TTC549 (cell line): ENCODE results near the gene ARHGAP32.
"Not testable (repeated sequence)": the region's sequence is repeated elsewhere in the genome, so short reads cannot be mapped to it uniquely, and the experiment has no call there.

Experiments used
- FAIRE-seq: peaks from 2 replicates; lab custom pipeline; 2012; peaks lifted over from hg19 to GRCh38; lab: Jason Lieb, UNC

The ARHGAP32 gene

GRCh38 chr11:129021295-129021694 lies 170.8 kb downstream of the ARHGAP32 start:
- no peak for FAIRE-seq

- no peak for FAIRE-seq
Observed at GRCh38 chr11:129018991-129019390, 173.1 kb downstream of the ARHGAP32 start.

GRCh38 chr11:129018126-129018525 lies 174.0 kb downstream of the ARHGAP32 start:
- no peak for FAIRE-seq

GRCh38 chr11:129013737-129014475 lies 178.2 kb downstream of the ARHGAP32 start:
- FAIRE-seq = no peak

GRCh38 chr11:129012880-129013279 lies 179.2 kb downstream of the ARHGAP32 start:
- FAIRE-seq = no peak

- FAIRE-seq = no peak
Observed at GRCh38 chr11:129006161-129006560, 186.0 kb downstream of the ARHGAP32 start.

- not testable (repeated sequence) for FAIRE-seq
Observed at GRCh38 chr11:128999165-128999564, 193.0 kb downstream of the ARHGAP32 start.

GRCh38 chr11:128988242-128988970 lies 203.7 kb downstream of the ARHGAP32 start:
- no peak for FAIRE-seq

GRCh38 chr11:128985880-128986279 lies 206.2 kb downstream of the ARHGAP32 start:
- FAIRE-seq = no peak

- no peak for FAIRE-seq
Observed at GRCh38 chr11:128983023-128983422, 209.1 kb downstream of the ARHGAP32 start.

- no peak for FAIRE-seq
Observed at GRCh38 chr11:128981254-128981653, 210.9 kb downstream of the ARHGAP32 start.

GRCh38 chr11:128970598-128971190 lies 221.4 kb downstream of the ARHGAP32 start:
- no peak for FAIRE-seq

GRCh38 chr11:128968916-128969315 lies 223.2 kb downstream of the ARHGAP32 start:
- no peak for FAIRE-seq

GRCh38 chr11:128967578-128967977 lies 224.5 kb downstream of the ARHGAP32 start:
- FAIRE-seq = no peak

- FAIRE-seq = no peak
Observed at GRCh38 chr11:128965485-128965884, 226.6 kb downstream of the ARHGAP32 start.

- no peak for FAIRE-seq
Observed at GRCh38 chr11:128964463-128964930, 227.6 kb downstream of the ARHGAP32 start.

- FAIRE-seq = no peak
Observed at GRCh38 chr11:128963744-128964325, 228.3 kb downstream of the ARHGAP32 start.

GRCh38 chr11:128962896-128963295 lies 229.2 kb downstream of the ARHGAP32 start:
- FAIRE-seq = no peak

- FAIRE-seq = no peak
Observed at GRCh38 chr11:128961645-128962044, 230.5 kb downstream of the ARHGAP32 start.

- FAIRE-seq = no peak
Observed at GRCh38 chr11:128957202-128957482, 235.0 kb downstream of the ARHGAP32 start.

- peak; percentile 79 for FAIRE-seq
Observed at GRCh38 chr11:128956401-128957201, 235.5 kb downstream of the ARHGAP32 start.

GRCh38 chr11:128955636-128956035 lies 236.5 kb downstream of the ARHGAP32 start:
- FAIRE-seq = no peak
